NB4 (cell line): Measurements from ENCODE around the gene ICAM1.
"Not testable (repeated sequence)": the region's sequence is repeated elsewhere in the genome, so short reads cannot be mapped to it uniquely, and the experiment has no call there.

Experiments
- DNase-seq: peaks from one replicate; pipeline ENCODE4 v3.0.0; 2010; ENCODE audit warnings: low read depth
- H3K4me3 ChIP-seq: one replicate; pipeline ENCODE4 v1.5.1; 2011; ENCODE audit warnings: mild to moderate bottlenecking, low read depth, low read length, moderate library complexity
- MAX ChIP-seq: IDR thresholded peaks from 2 replicates; pipeline ENCODE4 v1.6.1; 2011; ENCODE audit warnings: low read depth, low read length
- MYC ChIP-seq: IDR thresholded peaks from 2 replicates; pipeline ENCODE4 v1.6.1; 2011; ENCODE audit warnings: low read depth, low read length
- POLR2A ChIP-seq: IDR thresholded peaks from 2 replicates; pipeline ENCODE4 v1.6.1; 2011; ENCODE audit warnings: mild to moderate bottlenecking; ENCODE audit not compliant: insufficient read length; ENCODE audit errors: extremely low read depth
- TF ChIP-seq, protein P1 (sequence below): IDR thresholded peaks from one replicate; pipeline ENCODE4 v1.5.1; 2012; ENCODE audit warnings: low read depth, low read length

Gene ICAM1

DNA sequence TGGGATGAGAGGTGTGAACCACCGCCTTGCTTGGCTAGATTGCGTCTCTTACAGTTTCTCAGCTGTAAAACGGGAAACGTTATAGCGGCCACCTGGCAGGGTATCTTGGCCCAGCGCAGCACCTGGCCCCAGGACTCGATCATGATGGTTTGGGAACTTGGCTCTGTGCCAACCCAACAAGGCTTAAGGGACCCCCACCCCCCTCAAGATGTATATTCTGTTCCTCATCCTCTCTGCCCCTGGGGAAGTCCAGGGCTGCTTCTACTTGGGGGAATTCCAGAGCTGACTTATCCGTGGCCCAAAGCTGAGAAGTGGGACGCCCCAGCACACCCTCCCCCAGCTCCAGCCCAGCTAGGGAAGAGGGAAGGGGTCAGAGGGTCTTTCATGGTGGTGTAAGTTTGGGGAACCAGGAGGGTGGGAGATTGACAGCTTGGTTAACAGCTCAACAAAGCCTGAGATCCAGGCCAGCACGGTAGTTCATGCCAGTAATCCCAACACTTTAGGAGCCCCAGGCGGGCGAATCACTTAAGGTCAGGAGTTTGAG lies 695 bp downstream of the ICAM1 start:
- TF ChIP-seq, protein P1, sequence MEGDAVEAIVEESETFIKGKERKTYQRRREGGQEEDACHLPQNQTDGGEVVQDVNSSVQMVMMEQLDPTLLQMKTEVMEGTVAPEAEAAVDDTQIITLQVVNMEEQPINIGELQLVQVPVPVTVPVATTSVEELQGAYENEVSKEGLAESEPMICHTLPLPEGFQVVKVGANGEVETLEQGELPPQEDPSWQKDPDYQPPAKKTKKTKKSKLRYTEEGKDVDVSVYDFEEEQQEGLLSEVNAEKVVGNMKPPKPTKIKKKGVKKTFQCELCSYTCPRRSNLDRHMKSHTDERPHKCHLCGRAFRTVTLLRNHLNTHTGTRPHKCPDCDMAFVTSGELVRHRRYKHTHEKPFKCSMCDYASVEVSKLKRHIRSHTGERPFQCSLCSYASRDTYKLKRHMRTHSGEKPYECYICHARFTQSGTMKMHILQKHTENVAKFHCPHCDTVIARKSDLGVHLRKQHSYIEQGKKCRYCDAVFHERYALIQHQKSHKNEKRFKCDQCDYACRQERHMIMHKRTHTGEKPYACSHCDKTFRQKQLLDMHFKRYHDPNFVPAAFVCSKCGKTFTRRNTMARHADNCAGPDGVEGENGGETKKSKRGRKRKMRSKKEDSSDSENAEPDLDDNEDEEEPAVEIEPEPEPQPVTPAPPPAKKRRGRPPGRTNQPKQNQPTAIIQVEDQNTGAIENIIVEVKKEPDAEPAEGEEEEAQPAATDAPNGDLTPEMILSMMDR, result no peak
- TF ChIP-seq POLR2A (no peak), MYC (no peak), MAX (no peak)
- DNase-seq, result peak; percentile 77
- H3K4me3 ChIP-seq, result peak overlapping the region; percentile 42

GRCh38 chr19:10274589-10274988 lies 3.7 kb downstream of the ICAM1 start:
- no peak for TF ChIP-seq POLR2A
- TF ChIP-seq, protein P1, result no peak
- no peak for TF ChIP-seq MAX
- TF ChIP-seq MYC, result no peak
- DNase-seq, result peak; percentile 36
- no peak overlapping the region for H3K4me3 ChIP-seq

DNA sequence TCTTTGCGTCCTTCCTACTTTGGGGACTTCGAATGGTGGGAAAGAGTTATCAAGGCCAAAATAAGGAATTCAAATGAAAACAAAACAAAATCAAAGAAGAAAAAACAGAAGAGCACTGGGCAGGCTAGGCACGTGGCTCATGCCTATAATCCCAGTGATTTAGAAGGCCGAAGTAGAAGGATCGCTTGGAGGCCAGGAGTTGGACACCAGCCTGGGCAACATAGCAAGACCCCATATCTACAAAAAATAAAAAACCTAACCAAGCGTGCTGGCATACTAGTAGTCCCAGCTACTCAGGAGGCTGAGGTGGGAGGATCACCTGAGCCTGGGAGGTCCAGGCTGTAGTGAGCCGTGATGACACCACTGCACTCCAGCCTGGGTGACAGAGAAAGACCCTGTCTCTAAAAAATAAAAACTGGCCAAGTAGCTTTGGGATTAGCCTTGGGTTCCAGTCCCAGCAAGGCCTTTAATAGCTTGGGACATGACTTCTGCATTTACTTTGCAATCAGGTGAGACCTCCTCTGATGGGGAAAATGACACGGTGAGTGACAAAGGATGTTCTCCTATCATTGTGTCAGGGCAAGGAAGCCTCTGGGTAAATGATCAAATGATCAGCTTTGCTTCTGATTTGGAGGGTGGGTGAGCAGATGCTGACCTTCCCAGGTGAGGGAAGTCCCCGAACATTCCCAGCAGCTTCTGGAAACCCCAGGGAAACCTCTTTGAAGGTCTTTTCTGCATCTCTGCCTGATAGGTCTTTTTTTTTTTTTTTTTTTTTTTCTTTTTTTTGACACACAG lies 7.1 kb downstream of the ICAM1 start:
- peak; percentile 43 for DNase-seq
- no peak overlapping the region for H3K4me3 ChIP-seq
- TF ChIP-seq MYC (no peak), POLR2A (no peak), MAX (no peak)
- TF ChIP-seq, protein P1, result no peak

GRCh38 chr19:10278935-10279334 lies 8.0 kb downstream of the ICAM1 start:
- TF ChIP-seq POLR2A (no peak), MYC (no peak), MAX (no peak)
- TF ChIP-seq, protein P1, result no peak
- peak; percentile 26 for DNase-seq
- H3K4me3 ChIP-seq, result no peak overlapping the region

DNA sequence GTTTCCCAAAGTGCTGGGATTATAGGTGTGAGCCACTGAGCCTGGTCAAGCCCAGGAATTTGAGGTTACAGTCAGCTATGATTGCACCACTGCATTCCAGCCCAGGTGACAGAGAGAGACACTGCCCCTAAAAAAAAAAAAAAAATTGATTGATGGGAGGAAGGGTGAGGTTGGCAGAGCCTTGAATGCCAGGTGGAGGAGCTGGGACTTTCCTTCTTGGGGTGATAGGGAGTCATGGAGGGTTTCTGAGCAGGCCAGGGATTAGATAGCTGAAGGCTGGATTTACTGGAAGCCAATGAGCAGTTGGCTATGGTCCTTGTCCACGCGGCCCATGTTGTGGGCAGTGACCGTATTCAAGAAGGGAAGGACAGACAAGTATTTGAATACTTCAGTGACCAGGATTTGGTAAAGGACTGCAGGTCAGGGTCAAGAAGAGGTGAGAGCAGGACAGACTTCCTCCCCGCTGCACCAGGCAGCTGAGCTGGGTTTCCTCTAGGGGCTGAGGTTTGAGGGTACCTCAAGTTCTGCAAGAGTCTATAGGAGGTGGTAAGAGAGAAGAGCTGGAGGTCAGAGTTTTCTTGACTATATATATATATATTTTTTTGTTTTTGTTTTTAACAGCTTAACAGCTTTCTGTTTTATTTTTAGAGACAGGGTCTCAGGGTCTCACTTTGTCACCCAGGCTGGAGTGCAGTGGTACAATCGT lies 9.0 kb downstream of the ICAM1 start:
- DNase-seq, result peak; percentile 87
- H3K4me3 ChIP-seq, result no peak overlapping the region
- TF ChIP-seq, protein P1, result peak; percentile 16
- no peak for TF ChIP-seq POLR2A

DNA sequence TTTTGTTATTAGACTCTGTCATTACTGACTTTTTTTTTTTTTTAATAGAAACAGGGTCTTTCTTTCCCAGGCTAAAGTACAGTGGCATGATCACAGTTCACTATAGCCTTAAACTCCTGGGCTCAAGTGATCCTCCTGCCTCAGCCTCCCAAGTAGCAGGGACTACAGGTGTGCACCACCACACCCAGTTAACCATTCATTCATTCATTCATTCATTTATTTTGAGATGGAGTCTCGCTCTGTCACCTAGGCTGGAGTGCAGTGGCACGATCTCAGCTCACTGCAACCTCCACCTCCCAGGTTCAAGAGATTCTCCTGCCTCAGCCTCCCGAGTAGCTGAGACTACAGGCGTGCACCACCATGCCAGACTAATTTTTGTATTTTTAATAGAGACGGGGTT lies 11.1 kb downstream of the ICAM1 start:
- not testable (repeated sequence) for DNase-seq, H3K4me3 ChIP-seq
